Breast epithelium (tissue), 3 donors: ENCODE measurements around the gene CFAP53.
"Not testable (repeated sequence)": the region's sequence is repeated elsewhere in the genome, so short reads cannot be mapped to it uniquely, and the experiment has no call there.

Experiments used
- CTCF ChIP-seq, 3 donors: fragments of 450-650 bp; IDR thresholded peaks; one replicate each; pipeline ENCODE4 v1.5.1; 2016 to 2017; ENCODE audit warnings: antibody characterized with exemption in 3 of 3, mild to moderate bottlenecking in 3 of 3, moderate library complexity in 3 of 3
- POLR2A ChIP-seq: fragments of 450-650 bp; IDR thresholded peaks from one replicate; pipeline ENCODE4 v1.6.1; 2016; ENCODE audit warnings: antibody characterized with exemption, mild to moderate bottlenecking, moderate library complexity

GRCh38 chr18:50220249-50220648 is 46.0 kb downstream of the CFAP53 start:
- not testable (repeated sequence) for TF ChIP-seq CTCF (IDR thresholded peaks at IDR 0.05); POLR2A
